Measurements from ENCODE around the gene DDA1. TPM values are rescaled to one million over a fixed set of nuclear protein-coding genes. Genes with fewer than 3 reads are reported as not detected.

Gene DDA1
- total RNA-seq, 1 experiment from 2014 or later, result 42.8 TPM

GRCh38 chr19:17347877-17348276 lies 38.5 kb downstream of the DDA1 start (continued):
- TF ChIP-seq JUN (CRISPR knock-in tag; IDR thresholded peaks at IDR 0.05) (no peak), FOXJ3 (CRISPR knock-in tag; IDR thresholded peaks at IDR 0.05; ENCODE audit: borderline replicate concordance) (no peak), MYBL2 (CRISPR knock-in tag; IDR thresholded peaks at IDR 0.05) (no peak), ZNF416 (CRISPR knock-in tag; IDR thresholded peaks at IDR 0.05) (no peak), NR1H2 (CRISPR knock-in tag; IDR thresholded peaks at IDR 0.05) (no peak)
- TF ChIP-seq, protein P1, sequence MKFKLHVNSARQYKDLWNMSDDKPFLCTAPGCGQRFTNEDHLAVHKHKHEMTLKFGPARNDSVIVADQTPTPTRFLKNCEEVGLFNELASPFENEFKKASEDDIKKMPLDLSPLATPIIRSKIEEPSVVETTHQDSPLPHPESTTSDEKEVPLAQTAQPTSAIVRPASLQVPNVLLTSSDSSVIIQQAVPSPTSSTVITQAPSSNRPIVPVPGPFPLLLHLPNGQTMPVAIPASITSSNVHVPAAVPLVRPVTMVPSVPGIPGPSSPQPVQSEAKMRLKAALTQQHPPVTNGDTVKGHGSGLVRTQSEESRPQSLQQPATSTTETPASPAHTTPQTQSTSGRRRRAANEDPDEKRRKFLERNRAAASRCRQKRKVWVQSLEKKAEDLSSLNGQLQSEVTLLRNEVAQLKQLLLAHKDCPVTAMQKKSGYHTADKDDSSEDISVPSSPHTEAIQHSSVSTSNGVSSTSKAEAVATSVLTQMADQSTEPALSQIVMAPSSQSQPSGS (CRISPR knock-in tag; IDR thresholded peaks at IDR 0.05; ENCODE audit: borderline replicate concordance, low read depth), result no peak
- TF ChIP-seq, protein P2, sequence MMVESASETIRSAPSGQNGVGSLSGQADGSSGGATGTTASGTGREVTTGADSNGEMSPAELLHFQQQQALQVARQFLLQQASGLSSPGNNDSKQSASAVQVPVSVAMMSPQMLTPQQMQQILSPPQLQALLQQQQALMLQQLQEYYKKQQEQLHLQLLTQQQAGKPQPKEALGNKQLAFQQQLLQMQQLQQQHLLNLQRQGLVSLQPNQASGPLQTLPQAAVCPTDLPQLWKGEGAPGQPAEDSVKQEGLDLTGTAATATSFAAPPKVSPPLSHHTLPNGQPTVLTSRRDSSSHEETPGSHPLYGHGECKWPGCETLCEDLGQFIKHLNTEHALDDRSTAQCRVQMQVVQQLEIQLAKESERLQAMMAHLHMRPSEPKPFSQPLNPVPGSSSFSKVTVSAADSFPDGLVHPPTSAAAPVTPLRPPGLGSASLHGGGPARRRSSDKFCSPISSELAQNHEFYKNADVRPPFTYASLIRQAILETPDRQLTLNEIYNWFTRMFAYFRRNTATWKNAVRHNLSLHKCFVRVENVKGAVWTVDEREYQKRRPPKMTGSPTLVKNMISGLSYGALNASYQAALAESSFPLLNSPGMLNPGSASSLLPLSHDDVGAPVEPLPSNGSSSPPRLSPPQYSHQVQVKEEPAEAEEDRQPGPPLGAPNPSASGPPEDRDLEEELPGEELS (CRISPR knock-in tag; IDR thresholded peaks at IDR 0.05), result no peak

GRCh38 chr19:17348700-17349099 lies 39.3 kb downstream of the DDA1 start:
- ATAC-seq (peak; percentile 74), DNase-seq (ENCODE audit: low spot score) (peak; percentile 54)
- POLR2A ChIA-PET, result interaction anchor here (0.6 to 0.9 kb wide), 3 partner anchors 9 to 87 kb away, joined by 3 read pairs; no protein-coding TSS in a partner anchor
- H3K4me1 Mint-ChIP-seq, result peaks cover 23% of the 10 kb centered on the region
- no peak overlapping the region for H3K27ac Mint-ChIP-seq
- peak; percentile 61 for TF ChIP-seq ZNF423 (CRISPR knock-in tag; IDR thresholded peaks at IDR 0.05)
- TF ChIP-seq ELF4 (CRISPR knock-in tag; IDR thresholded peaks at IDR 0.05; ENCODE audit: low read depth), result no peak
- TF ChIP-seq ETV6 (CRISPR knock-in tag; IDR thresholded peaks at IDR 0.05), result peak; percentile 75; the same call in 1 of the 2 replicates
- no peaks in the 10 kb centered on the region for H3K9me3 Mint-ChIP-seq
- peaks cover 3% of the 10 kb centered on the region; the same call in 1 of the 2 replicates for H3K27me3 Mint-ChIP-seq (ENCODE audit: low read depth)
- H3K36me3 Mint-ChIP-seq, result peaks cover 4% of the 10 kb centered on the region; the same call in 1 of the 2 replicates
- CTCF ChIA-PET, result interaction anchor here (0.9 to 3.0 kb wide), 6 partner anchors 9 to 55 kb away, joined by 3 to 21 read pairs (median 7); partner anchors contain the start of gene ANO8
- peak overlapping the region; percentile 45 for H3K4me3 Mint-ChIP-seq

GRCh38 chr19:17351815-17352435 lies 42.6 kb downstream of the DDA1 start:
- no peak overlapping the region for H3K4me3 Mint-ChIP-seq
- H3K36me3 Mint-ChIP-seq, result no peaks in the 10 kb centered on the region
- no peaks in the 10 kb centered on the region for H3K9me3 Mint-ChIP-seq
- H3K27me3 Mint-ChIP-seq (ENCODE audit: low read depth), result peaks cover 3% of the 10 kb centered on the region; the same call in 1 of the 2 replicates
- ATAC-seq (no peak), DNase-seq (ENCODE audit: low spot score) (no peak)
- POLR2A ChIA-PET, result interaction anchor here (1.0 kb wide), 1 partner anchor 18 kb away, joined by 3 read pairs; no protein-coding TSS in a partner anchor
- CTCF ChIA-PET, result no interaction called here
- peak overlapping the region; percentile 51 for H3K27ac Mint-ChIP-seq
- TF ChIP-seq, protein P3, sequence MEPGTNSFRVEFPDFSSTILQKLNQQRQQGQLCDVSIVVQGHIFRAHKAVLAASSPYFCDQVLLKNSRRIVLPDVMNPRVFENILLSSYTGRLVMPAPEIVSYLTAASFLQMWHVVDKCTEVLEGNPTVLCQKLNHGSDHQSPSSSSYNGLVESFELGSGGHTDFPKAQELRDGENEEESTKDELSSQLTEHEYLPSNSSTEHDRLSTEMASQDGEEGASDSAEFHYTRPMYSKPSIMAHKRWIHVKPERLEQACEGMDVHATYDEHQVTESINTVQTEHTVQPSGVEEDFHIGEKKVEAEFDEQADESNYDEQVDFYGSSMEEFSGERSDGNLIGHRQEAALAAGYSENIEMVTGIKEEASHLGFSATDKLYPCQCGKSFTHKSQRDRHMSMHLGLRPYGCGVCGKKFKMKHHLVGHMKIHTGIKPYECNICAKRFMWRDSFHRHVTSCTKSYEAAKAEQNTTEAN (CRISPR knock-in tag; IDR thresholded peaks at IDR 0.05), result no peak
- no peak for TF ChIP-seq ATF1 (CRISPR knock-in tag; IDR thresholded peaks at IDR 0.05)
- TF ChIP-seq NFE2L1 (CRISPR knock-in tag; IDR thresholded peaks at IDR 0.05), result no peak
- TF ChIP-seq ELF4 (CRISPR knock-in tag; IDR thresholded peaks at IDR 0.05; ENCODE audit: low read depth), result no peak
- TF ChIP-seq CREM (CRISPR knock-in tag; IDR thresholded peaks at IDR 0.05), result no peak
- no peak for TF ChIP-seq NR1H2 (CRISPR knock-in tag; IDR thresholded peaks at IDR 0.05)
- TF ChIP-seq, protein P4, sequence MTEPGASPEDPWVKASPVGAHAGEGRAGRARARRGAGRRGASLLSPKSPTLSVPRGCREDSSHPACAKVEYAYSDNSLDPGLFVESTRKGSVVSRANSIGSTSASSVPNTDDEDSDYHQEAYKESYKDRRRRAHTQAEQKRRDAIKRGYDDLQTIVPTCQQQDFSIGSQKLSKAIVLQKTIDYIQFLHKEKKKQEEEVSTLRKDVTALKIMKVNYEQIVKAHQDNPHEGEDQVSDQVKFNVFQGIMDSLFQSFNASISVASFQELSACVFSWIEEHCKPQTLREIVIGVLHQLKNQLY (CRISPR knock-in tag; IDR thresholded peaks at IDR 0.05), result no peak
- peaks cover 20% of the 10 kb centered on the region for H3K4me1 Mint-ChIP-seq
